Measurements from ENCODE around the gene SLIT3.

SLIT3 gene

GRCh38 chr5:169229342-169229892 lies 71.5 kb downstream of the SLIT3 start:
- TF ChIP-seq CTCF (IDR thresholded peaks at IDR 0.05; ENCODE audit: low read depth, low read length, missing control alignments) = no peak
- no peak for DNase-seq (ENCODE audit: low read depth)
- H3K4me3 ChIP-seq (ENCODE audit: low read depth, low read length) = no peak overlapping the region

DNA sequence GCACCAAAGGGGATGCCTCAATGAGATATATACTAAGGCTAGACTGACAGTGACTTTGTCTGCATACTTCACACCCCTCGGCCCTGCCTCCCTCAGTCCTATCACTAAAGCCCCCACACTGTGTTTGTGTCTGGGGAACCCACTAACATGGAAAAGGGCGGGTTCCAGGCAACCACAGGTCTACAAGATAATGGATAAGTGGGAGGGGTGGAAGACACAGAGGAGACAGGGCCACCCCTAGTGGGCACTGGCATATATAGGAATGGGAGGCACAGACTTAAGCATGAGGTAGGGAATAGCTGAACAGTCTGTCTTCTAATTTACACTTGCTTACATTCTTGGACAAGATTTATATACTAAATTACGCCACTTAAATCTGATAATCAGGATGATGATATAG lies 74.0 kb downstream of the SLIT3 start:
- H3K4me3 ChIP-seq (ENCODE audit: low read depth, low read length) = no peak overlapping the region
- DNase-seq (ENCODE audit: low read depth) = no peak
- TF ChIP-seq CTCF (IDR thresholded peaks at IDR 0.05; ENCODE audit: low read depth, low read length, missing control alignments) = no peak

- no peak for DNase-seq (ENCODE audit: low read depth)
- TF ChIP-seq CTCF (IDR thresholded peaks at IDR 0.05; ENCODE audit: low read depth, low read length, missing control alignments) = no peak
- no peak overlapping the region for H3K4me3 ChIP-seq (ENCODE audit: low read depth, low read length)
Measured at GRCh38 chr5:169225830-169226356, 75.0 kb downstream of the SLIT3 start.

GRCh38 chr5:169223595-169223953 lies 77.4 kb downstream of the SLIT3 start:
- TF ChIP-seq CTCF (IDR thresholded peaks at IDR 0.05; ENCODE audit: low read depth, low read length, missing control alignments) = no peak
- DNase-seq (ENCODE audit: low read depth) = no peak
- no peak overlapping the region for H3K4me3 ChIP-seq (ENCODE audit: low read depth, low read length)

DNA sequence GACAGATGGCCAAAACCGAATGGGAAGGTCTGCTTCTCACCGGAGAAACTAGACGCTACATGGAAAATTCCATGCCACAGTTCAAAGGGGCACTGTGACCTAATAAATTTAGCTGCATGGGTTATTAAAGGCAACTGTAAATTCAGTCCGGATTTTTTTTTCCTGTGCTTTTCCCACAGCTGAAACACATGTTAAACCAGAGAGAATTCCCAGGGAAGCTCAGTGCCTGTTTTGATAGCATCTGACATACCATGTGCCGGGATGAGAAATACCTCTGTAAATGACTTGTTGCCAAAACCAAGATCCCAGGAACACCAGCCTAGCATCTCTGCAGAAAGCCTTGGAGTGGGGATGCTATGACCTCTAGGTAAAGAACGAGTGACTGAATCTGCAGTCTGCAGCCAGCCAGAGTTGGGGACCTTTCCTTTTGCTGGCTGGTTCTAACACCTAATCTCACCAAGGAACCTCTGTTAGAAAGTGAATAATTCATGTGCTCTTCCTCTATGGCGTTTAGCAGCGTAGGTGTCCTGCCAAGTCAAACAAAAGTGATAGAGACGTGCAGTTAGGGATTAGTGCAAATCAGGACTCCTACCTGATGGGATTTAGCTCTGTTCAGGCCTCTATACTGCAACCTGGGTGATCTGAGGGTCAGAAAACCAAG lies 77.9 kb downstream of the SLIT3 start:
- no peak for TF ChIP-seq CTCF (IDR thresholded peaks at IDR 0.05; ENCODE audit: low read depth, low read length, missing control alignments)
- H3K4me3 ChIP-seq (ENCODE audit: low read depth, low read length) = no peak overlapping the region
- DNase-seq (ENCODE audit: low read depth) = no peak

GRCh38 chr5:169221519-169221918 lies 79.4 kb downstream of the SLIT3 start:
- H3K4me3 ChIP-seq (ENCODE audit: low read depth, low read length) = no peak overlapping the region
- no peak for DNase-seq (ENCODE audit: low read depth)
- no peak for TF ChIP-seq CTCF (IDR thresholded peaks at IDR 0.05; ENCODE audit: low read depth, low read length, missing control alignments)

DNA sequence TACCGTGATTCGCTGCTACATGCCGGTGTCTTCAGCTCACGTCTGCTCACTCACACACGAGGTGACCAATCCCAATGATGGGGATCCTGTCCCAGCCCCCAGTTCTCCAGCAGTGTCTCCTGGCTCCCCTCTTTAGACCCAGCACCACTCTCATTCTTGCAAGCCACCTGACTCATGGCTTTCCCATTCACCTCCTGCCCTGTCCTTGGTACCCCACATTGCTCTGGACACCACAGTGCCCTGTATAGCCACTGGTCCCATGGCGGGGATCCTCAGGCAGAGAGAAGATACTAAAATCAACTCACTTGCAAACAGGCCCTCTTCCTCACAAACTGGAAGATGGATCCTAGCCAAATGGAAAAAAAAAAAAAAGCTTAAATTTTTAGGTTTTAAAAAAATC lies 81.0 kb downstream of the SLIT3 start:
- no peak for DNase-seq (ENCODE audit: low read depth)
- H3K4me3 ChIP-seq (ENCODE audit: low read depth, low read length) = no peak overlapping the region
- TF ChIP-seq CTCF (IDR thresholded peaks at IDR 0.05; ENCODE audit: low read depth, low read length, missing control alignments) = no peak
